Dendritic cell treated with granulocyte-macrophage colony-stimulating factor and Interleukin-4, amounts not matched to agents 40 ng/mL and 50 ng/mL, for 4 days (primary cell): ENCODE measurements around the gene TNFSF10.

Source experiments
- H3K27ac Mint-ChIP-seq: one replicate; pipeline ENCODE4 v1.8.0; 2022; ENCODE audit warnings: mild to moderate bottlenecking, mixed read lengths
- H3K27me3 Mint-ChIP-seq: one replicate; pipeline ENCODE4 v1.8.0; 2022; ENCODE audit warnings: mild to moderate bottlenecking, mixed read lengths
- H3K36me3 Mint-ChIP-seq: one replicate; pipeline ENCODE4 v1.8.0; 2022; ENCODE audit warnings: low read depth, mixed read lengths
- H3K4me1 Mint-ChIP-seq: one replicate; pipeline ENCODE4 v1.8.0; 2022; ENCODE audit warnings: low read depth, mixed read lengths
- H3K4me3 Mint-ChIP-seq: one replicate; pipeline ENCODE4 v1.8.0; 2022; ENCODE audit warnings: mild to moderate bottlenecking, moderate library complexity, mixed read lengths
- H3K9me3 Mint-ChIP-seq: one replicate; pipeline ENCODE4 v1.8.0; 2022; ENCODE audit warnings: mixed read lengths
- intact Hi-C: fragments of 100-400 bp; cut with micrococcal nuclease; formaldehyde crosslinking; loops from one replicate; pipeline ENCODE4 v1.15.0; 2022

Gene TNFSF10

DNA sequence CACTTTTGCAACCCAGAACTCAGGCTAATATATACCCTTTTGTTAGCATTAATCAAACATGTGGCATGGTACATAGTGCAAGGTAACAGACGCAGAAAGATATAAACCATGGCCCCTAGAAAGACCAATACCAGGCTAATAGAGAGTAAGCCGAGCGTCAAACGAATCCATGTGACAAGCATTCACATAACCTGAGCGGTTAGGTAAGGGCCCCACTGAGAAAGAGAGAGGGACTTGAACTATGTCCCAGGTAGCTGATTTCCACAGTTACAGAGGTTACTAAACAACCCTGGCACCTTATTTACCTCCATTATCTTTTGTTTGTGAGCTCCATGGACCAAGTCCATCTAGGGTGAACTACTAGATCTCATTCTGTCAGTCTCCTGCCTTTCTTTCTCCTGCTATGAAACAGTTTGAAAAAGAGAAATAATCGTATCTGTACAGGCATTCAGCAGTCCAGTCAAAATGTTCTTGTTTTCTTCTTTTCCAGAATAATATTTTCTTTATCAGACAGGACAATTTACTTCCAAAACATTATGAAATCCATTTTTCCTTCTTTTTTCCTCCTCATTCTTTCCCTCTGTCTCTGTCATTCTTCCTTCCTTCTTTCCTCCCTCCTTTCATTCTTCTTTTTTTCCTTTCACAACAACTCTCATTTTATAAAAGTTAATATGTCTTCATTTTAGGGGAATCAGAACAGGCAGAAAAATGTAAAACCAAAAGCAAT lies 30.5 kb upstream of the TNFSF10 start:
- Mint-ChIP-seq H3K36me3 (no peaks in the 10 kb centered on the region), H3K4me1 (peaks cover 31% of the 10 kb centered on the region), H3K27me3 (no peaks in the 10 kb centered on the region), H3K27ac (no peak overlapping the region), H3K9me3 (no peaks in the 10 kb centered on the region), H3K4me3 (no peak overlapping the region)
- intact Hi-C loops, result no loop called here

- H3K36me3 Mint-ChIP-seq, result no peaks in the 10 kb centered on the region
- intact Hi-C loops, result no loop called here
- H3K4me1 Mint-ChIP-seq, result peaks cover 30% of the 10 kb centered on the region
- no peaks in the 10 kb centered on the region for H3K27me3 Mint-ChIP-seq
- no peaks in the 10 kb centered on the region for H3K9me3 Mint-ChIP-seq
- H3K27ac Mint-ChIP-seq, result no peak overlapping the region
- H3K4me3 Mint-ChIP-seq, result no peak overlapping the region
These were observed 29.4 kb upstream of the TNFSF10 start for GRCh38 chr3:172552607-172553006.

- H3K4me1 Mint-ChIP-seq, result peaks cover 24% of the 10 kb centered on the region
- intact Hi-C loops, result no loop called here
These were observed 28.6 kb upstream of the TNFSF10 start for GRCh38 chr3:172551874-172552273.

GRCh38 chr3:172550347-172550943 lies 27.2 kb upstream of the TNFSF10 start:
- H3K9me3 Mint-ChIP-seq, result no peaks in the 10 kb centered on the region
- H3K4me1 Mint-ChIP-seq, result peaks cover 31% of the 10 kb centered on the region
- no peak overlapping the region for H3K27ac Mint-ChIP-seq
- no peaks in the 10 kb centered on the region for H3K27me3 Mint-ChIP-seq
- intact Hi-C loops, result no loop called here
- no peak overlapping the region for H3K4me3 Mint-ChIP-seq
- H3K36me3 Mint-ChIP-seq, result no peaks in the 10 kb centered on the region

More at GRCh38 chr3:172551874-172552273, 28.6 kb upstream of the TNFSF10 start:
- Mint-ChIP-seq H3K9me3 (no peaks in the 10 kb centered on the region), H3K4me3 (no peak overlapping the region), H3K36me3 (no peaks in the 10 kb centered on the region), H3K27me3 (no peaks in the 10 kb centered on the region), H3K27ac (no peak overlapping the region)

- Mint-ChIP-seq H3K36me3 (no peaks in the 10 kb centered on the region), H3K27me3 (no peaks in the 10 kb centered on the region), H3K27ac (no peak overlapping the region), H3K9me3 (no peaks in the 10 kb centered on the region), H3K4me1 (peaks cover 31% of the 10 kb centered on the region), H3K4me3 (no peak overlapping the region)
- intact Hi-C loops, result no loop called here
These were observed 25.9 kb upstream of the TNFSF10 start for GRCh38 chr3:172549144-172549543.

- intact Hi-C loops, result no loop called here
- H3K36me3 Mint-ChIP-seq, result no peaks in the 10 kb centered on the region
- no peak overlapping the region for H3K4me3 Mint-ChIP-seq
- H3K27me3 Mint-ChIP-seq, result no peaks in the 10 kb centered on the region
- peaks cover 31% of the 10 kb centered on the region for H3K4me1 Mint-ChIP-seq
- H3K9me3 Mint-ChIP-seq, result no peaks in the 10 kb centered on the region
- no peak overlapping the region for H3K27ac Mint-ChIP-seq
These were observed 23.5 kb upstream of the TNFSF10 start for GRCh38 chr3:172546628-172547214.

DNA sequence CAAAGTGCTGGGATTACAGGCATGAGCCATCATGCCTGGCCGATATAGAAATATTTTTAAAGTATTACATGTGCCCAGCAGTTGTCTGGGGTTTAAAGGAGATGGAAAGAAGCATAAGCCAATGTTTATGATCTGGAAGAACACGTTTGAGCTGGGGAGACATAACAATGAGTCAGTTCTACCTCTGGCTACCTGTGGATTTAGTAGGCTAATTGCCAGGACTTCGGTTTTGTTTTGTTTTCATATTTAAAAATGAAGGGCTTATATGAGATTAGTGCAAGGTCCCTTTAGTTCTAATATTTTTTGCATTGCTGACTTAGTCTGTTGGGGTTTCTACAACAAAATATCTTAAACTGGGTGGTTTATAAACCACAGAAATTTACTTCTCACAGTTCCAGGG lies 22.9 kb upstream of the TNFSF10 start:
- Mint-ChIP-seq H3K9me3 (no peaks in the 10 kb centered on the region), H3K27me3 (no peaks in the 10 kb centered on the region), H3K36me3 (no peaks in the 10 kb centered on the region), H3K4me1 (peaks cover 25% of the 10 kb centered on the region), H3K27ac (no peak overlapping the region), H3K4me3 (no peak overlapping the region)
- intact Hi-C loops, result no loop called here

GRCh38 chr3:172544404-172544803 lies 21.2 kb upstream of the TNFSF10 start:
- no peaks in the 10 kb centered on the region for H3K9me3 Mint-ChIP-seq
- H3K4me1 Mint-ChIP-seq, result peaks cover 20% of the 10 kb centered on the region
- intact Hi-C loops, result no loop called here

GRCh38 chr3:172543884-172544283 lies 20.7 kb upstream of the TNFSF10 start:
- Mint-ChIP-seq H3K9me3 (no peaks in the 10 kb centered on the region), H3K4me3 (no peak overlapping the region), H3K4me1 (peaks cover 21% of the 10 kb centered on the region), H3K36me3 (no peaks in the 10 kb centered on the region), H3K27ac (no peak overlapping the region), H3K27me3 (no peaks in the 10 kb centered on the region)
- intact Hi-C loops, result no loop called here

More at GRCh38 chr3:172544404-172544803, 21.2 kb upstream of the TNFSF10 start:
- H3K36me3 Mint-ChIP-seq, result no peaks in the 10 kb centered on the region
- no peaks in the 10 kb centered on the region for H3K27me3 Mint-ChIP-seq
- H3K4me3 Mint-ChIP-seq, result no peak overlapping the region
- H3K27ac Mint-ChIP-seq, result no peak overlapping the region

DNA sequence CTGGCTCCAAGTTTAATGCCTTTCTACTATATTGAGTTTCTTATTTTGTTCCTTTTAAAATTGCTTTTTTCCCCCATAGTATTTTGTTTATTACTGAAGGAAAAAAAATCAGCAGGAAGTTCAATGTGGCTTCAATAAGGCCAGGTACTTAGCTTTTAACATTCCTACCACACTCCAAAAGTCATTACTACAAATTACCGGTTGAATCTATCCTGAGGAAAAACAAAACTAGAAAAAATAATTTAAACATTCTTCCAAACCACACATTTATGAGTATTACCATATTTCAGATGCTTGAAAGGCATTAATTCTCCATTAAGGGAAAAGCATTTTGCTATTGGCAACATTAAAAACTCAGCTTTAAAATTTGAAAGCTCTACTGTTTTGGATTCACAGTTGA lies 20.2 kb upstream of the TNFSF10 start:
- Mint-ChIP-seq H3K9me3 (no peaks in the 10 kb centered on the region), H3K4me3 (no peak overlapping the region), H3K27ac (no peak overlapping the region), H3K27me3 (no peaks in the 10 kb centered on the region), H3K4me1 (peaks cover 21% of the 10 kb centered on the region), H3K36me3 (no peaks in the 10 kb centered on the region)
- intact Hi-C loops, result no loop called here

GRCh38 chr3:172542999-172543398 lies 19.8 kb upstream of the TNFSF10 start:
- intact Hi-C loops, result no loop called here
- H3K9me3 Mint-ChIP-seq, result no peaks in the 10 kb centered on the region
- no peaks in the 10 kb centered on the region for H3K36me3 Mint-ChIP-seq
- H3K4me1 Mint-ChIP-seq, result peaks cover 21% of the 10 kb centered on the region
- no peak overlapping the region for H3K27ac Mint-ChIP-seq
- peaks cover 1% of the 10 kb centered on the region for H3K27me3 Mint-ChIP-seq
- H3K4me3 Mint-ChIP-seq, result no peak overlapping the region

DNA sequence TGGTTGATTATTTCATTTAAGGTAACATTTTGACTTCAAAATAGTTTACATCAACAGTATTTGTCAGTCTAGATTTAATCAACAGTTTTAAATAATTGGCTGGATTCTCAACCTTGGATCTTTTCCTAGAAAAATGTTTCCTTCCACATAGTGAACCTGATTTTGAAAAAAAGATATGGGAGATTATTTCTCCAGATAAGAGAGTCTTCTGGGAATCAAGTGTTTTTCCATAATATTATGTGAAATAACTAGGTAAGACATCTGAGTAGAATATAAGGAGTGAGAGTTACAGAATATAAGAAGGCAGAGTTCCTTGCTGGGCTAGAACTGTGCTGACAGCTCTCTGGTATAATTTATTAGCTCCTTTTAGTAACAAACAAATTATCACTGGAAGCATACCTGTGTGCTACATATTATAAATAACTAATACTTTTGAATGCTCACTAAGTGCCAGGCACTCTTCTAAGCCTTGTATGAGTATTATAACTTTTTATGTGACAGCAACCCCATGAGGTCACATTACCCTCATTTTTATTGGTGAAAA lies 18.8 kb upstream of the TNFSF10 start:
- peaks cover 4% of the 10 kb centered on the region for H3K27me3 Mint-ChIP-seq
- no peak overlapping the region for H3K27ac Mint-ChIP-seq
- H3K4me3 Mint-ChIP-seq, result no peak overlapping the region
- no peaks in the 10 kb centered on the region for H3K36me3 Mint-ChIP-seq
- intact Hi-C loops, result no loop called here
- H3K4me1 Mint-ChIP-seq, result peaks cover 29% of the 10 kb centered on the region
- H3K9me3 Mint-ChIP-seq, result no peaks in the 10 kb centered on the region

DNA sequence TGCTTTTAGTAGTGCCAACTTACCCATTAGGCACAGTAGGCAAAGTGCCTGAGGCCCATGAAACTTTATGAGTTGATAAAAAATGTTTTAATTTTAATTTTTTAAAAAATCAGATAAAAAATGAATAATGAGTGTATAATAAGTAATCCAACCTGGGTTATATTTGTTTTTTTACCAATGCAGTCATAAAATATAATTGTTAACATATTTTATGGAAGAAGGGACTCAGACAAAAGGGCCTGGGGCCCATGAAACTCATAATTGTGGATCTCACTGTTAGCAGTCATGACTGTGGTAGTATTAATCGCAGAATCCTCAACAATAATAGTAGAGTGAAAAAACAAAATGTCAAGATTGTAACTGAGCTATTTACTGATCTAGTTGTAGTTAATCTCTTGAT lies 16.8 kb upstream of the TNFSF10 start:
- Mint-ChIP-seq H3K9me3 (no peaks in the 10 kb centered on the region), H3K4me3 (no peak overlapping the region)

DNA sequence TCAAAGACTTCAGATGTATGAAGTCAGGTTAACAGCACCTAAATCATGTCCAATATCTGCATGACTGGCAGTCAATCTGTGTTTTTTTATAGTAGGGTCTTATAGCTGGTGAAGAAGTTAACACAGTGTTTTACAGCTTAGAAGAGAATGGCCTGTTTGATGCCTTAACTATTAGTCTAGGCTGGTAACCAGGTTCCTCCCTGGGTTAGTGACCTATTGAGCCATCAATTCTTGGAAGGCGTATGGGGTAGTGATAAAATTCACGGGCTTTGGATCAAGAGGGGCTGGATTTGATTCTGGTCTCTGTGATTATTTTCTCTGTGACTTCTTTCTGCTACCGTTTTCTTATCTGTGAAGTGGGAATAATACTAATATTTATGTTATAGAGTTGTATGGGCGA lies 16.0 kb upstream of the TNFSF10 start:
- peaks cover 25% of the 10 kb centered on the region for H3K4me1 Mint-ChIP-seq

More for the DNA sequence above, 16.8 kb upstream of the TNFSF10 start:
- no peak overlapping the region for H3K27ac Mint-ChIP-seq
- no peaks in the 10 kb centered on the region for H3K36me3 Mint-ChIP-seq
- H3K27me3 Mint-ChIP-seq, result peaks cover 4% of the 10 kb centered on the region
- intact Hi-C loops, result no loop called here
- peaks cover 25% of the 10 kb centered on the region for H3K4me1 Mint-ChIP-seq

More for the DNA sequence above, 16.0 kb upstream of the TNFSF10 start:
- intact Hi-C loops, result no loop called here
- Mint-ChIP-seq H3K27ac (no peak overlapping the region), H3K27me3 (peaks cover 4% of the 10 kb centered on the region), H3K9me3 (no peaks in the 10 kb centered on the region), H3K4me3 (no peak overlapping the region), H3K36me3 (no peaks in the 10 kb centered on the region)
